HG03064 (cell line): ENCODE data around the gene HSPG2.
"Not testable (repeated sequence)": the region's sequence is repeated elsewhere in the genome, so short reads cannot be mapped to it uniquely, and the experiment has no call there.

ENCODE experiments used
- ATAC-seq: cut with Tn5 transposase; IDR thresholded peaks from one replicate; pipeline ENCODE4 v1.9.1; 2021; ENCODE audit warnings: low read depth; ENCODE audit not compliant: unreplicated experiment

HSPG2 gene

DNA sequence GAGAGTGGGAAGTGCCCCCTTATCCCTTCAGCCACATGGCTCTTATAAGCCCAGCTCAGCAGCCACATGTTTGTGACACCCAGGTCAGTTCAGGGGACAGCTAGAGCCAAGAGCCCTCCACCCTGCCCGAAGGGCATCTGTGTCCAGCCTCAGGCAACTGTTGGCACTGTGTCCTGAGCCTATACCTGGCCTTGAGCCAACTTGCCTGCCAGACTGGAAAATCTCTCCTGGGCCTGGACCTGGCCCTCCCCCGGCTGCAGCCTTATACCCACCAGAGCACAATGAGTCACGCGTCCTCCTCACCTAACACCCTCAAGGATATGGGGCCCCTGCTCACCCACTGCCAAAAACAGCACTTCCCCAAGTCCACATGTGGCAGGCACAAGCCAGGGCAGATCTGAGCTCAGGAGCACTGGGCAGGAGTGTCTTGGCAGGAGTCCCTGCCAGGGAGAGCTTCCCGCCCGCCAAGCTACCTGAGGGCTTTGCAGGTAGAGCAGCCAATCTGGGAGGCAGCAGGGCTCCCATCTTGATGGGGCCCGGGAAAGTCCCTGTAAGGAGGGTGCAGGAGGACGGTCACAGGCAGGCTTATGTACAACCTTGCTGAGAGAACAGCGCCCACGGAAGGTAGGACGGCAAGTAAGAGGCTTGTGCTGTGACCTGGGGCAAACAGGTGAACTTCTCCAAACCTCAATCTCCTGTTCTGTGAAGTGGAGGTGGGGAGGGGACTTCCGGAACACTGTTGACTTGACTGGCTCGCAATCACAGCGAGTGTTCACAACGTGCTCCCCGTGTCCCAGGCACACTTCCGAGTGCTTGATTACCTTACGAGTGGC, 19.8 kb upstream of the HSPG2 start:
- ATAC-seq = no peak

DNA sequence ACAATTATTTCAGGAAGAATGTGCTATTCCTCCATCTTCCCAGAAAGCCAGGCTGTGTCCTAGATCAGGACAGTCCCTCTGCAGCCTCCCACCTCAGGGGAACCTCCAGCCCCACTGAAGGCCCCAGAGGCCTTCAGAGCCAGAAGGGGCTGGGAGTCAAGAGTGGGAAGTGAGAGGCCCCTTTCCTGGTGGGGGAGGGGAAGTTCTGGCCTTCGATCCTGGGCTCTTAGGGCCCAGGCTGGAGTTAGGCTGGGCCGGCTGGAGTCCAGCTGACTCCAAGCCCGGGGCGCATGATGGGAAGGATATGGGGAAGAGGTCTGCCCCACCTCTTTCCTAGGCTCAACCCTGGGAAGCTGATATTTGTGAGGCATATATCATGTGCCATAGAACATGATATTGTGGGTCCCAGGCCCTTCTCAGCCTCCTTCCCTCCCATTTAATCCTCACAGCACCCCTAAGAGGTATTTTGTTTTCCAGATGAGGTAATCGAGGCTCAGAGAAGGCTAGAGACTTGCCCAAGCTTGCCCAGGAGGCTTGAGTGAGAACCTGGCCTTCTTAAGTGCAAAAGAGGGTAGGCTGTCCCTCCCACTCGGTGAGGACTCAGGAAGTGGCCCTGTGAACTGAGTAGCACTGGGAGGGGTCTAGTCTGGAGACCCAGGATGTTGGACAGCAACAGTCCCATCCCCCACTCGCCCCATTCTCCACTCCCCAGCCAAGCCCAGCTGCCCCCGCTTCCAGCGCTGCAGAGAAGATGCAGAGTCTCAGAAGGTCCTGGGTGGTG, 18.6 kb upstream of the HSPG2 start:
- no peak for ATAC-seq

DNA sequence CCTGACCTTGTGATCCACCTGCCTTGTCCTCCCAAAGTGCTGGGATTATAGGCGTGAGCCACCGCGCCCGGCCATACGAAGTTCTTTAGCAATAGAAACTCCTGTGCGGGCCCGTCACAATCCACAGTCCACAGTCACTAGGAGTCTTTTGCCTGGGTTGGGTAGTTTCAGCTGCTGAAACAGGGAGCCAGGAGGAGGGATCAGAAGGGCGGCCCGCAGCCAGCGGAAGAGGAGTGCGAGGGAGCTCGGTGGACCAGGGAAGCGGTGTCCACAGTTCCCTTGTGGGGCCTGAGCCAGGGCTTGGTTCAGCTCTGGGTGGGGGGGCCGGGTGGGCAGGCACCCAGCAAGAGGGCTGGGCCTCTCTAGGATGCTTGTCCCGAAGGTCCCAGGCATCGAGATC, 17.9 kb upstream of the HSPG2 start:
- ATAC-seq = no peak

DNA sequence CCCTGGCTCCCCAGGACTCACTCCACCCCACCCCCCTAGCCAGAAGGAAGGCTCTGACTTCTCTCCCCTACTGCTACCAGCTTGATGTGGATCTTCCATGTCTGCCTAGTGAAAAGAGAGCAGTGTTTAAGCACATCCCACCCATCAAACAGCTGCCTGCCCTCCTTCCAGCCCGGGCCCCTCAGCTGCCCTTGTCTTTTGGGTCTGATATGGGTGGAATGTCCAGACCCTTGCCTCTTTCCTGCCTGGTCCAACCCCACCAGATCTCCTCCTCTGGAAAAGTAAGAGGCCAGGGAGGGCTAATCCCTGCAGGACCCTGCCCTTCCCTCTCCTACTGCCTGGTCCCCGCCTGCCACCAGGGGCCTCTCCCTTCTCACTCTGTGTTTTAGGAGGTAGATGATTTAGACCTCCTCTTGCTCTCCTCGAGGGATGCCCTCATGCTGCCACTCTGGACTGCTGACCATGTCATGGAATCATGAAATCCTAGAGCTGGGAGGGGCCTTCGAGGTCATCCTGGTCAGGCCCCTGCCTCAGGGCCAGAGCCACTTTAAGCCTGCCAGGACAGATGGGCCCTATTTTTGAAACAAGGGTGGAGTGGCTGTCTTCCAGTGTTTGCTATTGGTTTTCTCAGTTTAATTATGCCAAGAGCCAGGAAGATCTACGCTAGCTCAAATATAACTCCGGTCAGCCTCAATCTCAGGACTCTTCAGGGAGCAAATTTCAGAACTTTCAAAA, 15.8 kb upstream of the HSPG2 start:
- ATAC-seq = no peak

DNA sequence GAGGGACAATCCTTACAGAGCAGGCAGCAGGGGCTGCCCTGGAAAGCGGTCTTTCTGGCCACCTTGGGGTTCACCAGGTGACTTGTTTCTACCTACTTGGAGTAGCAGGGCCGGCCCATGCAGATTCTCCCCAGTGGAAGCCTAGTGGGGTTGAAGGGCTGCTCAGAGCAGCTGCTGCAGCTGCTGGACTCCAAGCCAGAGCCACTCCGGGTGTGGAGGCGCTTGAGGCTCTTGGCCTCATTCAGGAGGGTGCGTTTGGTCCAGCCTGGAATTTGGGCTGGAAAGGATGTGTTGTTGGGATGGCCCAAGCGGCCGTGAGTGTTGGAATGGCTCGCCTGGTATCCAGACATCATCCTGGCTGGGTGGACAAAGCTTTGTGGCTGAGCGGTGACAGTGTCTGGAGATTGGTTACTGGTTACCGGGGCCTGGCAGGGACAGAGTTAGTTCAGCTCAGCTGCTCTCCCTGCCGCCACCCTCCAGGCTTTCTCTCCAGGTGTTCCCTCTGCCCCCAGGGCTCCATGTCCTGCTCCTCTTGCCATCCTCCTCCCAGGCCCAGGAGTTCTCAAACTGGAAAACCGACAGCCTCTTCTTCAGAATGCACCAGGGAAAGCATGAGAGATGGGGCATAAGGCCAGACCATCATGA, 14.2 kb upstream of the HSPG2 start:
- no peak for ATAC-seq

DNA sequence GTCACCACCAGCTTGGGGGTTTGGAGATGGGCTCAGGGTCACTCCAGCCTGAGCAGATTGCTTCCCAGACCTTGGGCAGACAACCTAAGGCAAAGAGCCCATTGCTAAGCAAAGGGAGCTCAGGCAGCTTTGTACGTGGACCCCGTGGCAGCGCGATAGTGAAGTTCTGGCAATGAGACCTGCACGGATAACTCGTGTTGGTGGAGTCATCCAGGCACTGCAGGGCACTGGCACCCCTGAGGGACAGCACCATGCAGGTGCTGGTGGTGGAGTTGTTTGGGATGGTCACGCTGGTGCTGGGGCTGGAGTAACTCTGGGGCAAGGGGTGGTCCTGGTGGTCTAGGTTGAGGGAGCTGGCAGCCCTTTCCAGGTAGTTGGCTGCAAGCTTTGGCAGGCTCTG, 13.6 kb upstream of the HSPG2 start:
- ATAC-seq = no peak

DNA sequence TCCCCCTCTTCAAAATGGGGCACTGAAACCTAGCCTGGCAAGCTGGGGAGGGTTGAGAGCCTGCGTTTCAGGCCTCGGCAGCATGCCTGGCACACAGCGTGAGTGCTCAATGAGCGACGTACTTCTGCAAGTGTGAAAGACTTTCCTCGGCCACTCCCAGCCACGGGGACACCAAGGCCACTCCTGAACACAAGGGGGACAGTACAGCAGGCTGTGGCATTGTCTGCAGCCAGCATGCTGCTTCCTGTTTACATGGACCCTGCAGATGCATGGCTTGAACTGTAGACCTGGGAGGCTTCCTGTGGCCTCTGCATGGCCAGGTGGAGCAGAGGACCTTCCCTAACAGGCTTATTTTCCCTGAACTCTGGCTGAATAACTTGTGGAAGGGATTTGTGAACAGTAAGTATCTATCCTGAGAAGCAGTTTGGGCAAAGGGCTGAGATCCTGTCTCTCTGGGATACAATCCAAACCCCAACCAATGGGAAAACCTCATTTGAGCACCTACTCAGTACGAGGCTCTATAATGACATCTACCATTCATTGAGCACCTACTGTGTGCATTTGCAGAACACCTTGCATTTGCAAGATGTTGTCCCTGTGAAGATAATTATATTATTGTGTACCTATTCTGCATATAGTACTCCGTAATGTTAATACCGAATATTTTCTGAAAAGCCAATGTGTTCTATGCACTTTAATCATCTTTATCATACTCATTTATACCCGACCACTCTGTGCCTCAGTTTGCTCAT, 9.9 kb upstream of the HSPG2 start:
- ATAC-seq = no peak

DNA sequence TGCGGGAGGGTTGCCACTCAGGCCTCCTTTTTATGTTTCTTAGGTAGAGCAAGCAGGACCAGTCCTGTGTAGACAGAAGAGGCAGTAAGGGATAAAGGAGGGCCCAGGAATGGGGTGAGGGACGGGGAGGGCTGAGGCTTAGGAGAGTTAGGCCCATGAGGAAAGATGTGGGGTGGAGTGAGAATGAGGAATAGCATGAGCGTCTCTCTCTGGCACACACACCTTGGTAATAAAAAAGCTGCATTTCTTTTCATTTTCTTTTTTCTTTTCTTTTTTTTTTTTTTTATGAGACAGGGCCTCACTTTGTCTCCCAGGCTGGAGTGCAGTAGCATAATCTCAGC, 7.6 kb upstream of the HSPG2 start:
- ATAC-seq = no peak

DNA sequence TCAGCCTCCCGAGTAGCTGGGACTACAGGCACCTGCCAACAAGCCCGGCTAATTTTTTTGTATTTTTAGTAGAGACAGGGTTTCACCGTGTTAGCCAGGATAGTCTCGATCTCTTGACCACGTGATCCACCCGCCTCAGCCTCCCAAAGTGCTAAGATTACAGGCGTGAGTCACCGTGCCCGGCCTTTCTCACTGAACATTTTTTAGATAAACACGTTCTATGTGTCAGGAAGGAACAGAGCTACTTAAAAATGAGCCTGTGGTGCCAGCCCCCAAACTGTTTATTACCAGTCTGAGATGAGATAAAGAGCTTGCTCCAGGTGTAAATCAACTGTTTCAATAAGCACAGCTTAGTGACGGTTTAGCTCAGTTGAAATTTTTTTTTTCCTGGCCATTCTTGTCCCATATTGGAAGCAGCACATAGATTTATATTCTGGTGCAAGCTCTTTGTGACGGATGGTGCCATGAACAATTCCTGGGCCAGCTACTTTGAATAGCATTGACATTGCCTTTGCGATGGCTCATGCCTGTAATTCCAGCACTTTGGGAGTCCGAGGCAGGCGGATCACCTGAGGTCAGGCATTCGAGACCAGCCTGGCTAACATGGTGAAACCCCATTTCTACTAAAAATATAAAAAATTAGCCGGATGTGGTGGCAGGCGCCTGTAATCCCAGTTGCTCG, 6.0 kb upstream of the HSPG2 start:
- ATAC-seq = not testable (repeated sequence)

DNA sequence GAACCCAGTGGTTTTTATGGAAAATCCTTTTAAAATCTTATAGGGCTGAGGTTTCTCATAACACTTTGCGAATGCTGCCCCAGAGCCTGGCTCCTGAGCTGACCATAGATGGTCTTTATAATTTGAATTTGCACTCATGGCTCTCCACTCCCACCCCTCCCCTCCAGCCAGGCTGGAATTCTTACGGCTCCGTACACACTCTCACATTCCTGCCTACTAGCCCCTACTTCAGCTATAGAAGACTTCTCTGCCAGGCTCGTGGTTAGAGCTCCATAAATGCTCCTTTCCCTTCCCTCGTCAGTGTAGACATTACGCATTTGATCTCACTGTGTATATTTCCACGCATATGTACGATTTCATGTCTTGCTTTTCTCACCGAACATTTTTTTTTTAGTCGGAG, 5.4 kb upstream of the HSPG2 start:
- ATAC-seq = no peak

DNA sequence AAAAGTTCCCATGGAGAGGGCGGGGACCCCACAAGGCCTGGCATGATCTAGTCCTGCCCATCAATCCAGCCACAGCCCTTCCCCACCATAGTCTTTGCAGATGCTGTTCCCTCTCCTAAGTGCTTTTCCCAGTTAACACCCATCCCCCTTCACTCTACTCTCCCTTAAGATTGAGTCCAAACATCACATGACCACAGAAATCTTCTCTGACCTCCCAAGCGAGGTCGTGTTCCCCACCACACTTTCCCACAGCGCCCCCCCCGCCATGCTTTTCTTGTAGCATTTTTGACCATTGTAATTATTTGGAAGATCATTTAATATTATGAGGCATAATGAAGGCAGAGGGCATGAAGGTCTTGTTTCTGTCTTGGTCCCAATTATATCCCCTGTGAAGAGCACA, 4.3 kb upstream of the HSPG2 start:
- no peak for ATAC-seq

DNA sequence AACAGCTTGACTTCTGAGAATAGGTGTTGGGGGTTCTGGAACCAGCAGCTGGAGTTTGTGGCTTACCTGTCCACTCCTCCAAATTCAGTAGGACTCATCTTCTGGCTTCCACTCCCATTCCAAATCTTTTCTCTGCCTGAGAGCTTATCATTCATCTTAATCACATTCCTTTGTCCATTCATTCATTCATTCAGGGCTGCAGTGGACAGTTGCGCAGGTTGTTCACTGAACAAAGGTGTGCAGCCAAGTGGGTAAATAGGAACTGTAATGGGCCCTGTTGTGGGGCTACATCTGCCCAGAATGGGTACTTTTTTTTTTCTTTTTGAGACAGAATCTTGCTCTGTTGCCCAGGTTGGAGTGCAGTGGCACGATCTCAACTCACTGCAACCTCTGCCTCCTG, 3.4 kb upstream of the HSPG2 start:
- ATAC-seq = no peak

DNA sequence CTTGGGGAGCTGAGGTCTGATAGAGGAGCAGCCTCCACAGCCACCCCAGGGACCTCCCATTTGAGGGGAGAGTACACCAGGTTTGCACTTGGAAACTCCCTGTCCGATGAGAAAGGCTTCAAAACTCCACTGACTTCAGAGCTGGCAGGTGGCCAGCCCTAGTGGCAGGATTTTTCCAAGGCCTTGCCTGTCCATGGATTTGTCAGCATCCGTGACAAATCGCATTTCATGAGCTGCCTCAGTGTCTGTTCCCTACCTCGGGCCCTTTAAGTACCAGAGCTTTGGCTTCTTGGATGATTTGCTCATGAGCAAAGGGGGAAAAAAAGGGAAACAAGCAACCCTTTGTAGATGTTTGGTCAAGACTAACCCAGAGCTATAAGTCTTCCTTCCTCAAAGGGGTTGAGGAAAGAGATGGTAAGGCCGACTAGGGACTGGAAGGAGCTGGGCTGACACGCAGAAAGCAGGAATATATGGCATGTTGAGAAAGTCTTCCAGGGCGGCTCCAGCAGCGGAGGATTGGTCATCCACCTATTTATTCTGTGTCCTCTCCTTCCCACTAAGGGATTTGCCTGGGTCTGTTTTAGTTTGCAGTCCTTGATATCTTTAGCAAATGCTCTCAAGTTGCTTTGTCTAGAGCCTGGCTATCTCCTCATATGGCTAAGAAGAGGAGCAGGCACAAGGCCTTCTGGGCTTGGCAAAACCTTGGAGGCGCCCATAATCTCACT, 2.7 kb upstream of the HSPG2 start:
- ATAC-seq = no peak

DNA sequence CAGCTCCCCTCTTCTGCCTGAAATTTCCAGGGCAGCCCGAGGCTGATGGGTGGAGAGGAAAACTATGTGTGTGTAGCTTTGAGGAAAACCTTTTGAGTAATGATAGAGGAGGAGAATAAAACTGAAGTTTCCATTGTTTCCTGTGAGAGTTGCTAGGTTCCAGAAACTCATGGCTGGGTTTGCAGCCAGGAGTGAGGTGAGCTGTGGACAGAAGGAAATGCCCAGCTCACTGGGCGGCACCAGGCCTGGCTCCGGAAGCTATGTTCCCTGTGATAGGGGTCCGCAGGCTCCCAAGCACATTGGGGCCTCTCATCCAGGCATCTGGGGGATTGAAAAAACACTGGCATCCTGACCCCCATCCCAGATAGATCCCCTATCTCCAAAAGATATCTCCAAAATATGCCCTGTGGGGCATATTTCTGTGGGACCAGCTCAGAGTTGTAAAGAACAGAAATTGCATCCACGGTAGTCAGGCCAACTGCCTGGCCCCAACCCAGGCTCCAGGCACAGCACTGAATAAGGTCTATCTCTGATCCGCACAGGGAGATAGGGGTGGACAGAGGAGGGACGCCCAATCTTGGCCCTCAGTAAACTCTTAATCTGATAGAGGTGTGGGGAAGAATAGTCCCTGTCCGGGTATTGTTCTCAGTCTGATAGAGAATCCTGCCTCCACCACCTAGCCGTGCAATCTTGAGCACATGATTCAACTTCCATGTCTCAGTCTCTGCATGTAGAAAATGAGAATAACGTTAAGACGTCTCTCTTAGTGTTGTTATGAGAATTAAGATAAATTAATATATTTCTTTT, 1.8 kb upstream of the HSPG2 start:
- ATAC-seq = no peak

DNA sequence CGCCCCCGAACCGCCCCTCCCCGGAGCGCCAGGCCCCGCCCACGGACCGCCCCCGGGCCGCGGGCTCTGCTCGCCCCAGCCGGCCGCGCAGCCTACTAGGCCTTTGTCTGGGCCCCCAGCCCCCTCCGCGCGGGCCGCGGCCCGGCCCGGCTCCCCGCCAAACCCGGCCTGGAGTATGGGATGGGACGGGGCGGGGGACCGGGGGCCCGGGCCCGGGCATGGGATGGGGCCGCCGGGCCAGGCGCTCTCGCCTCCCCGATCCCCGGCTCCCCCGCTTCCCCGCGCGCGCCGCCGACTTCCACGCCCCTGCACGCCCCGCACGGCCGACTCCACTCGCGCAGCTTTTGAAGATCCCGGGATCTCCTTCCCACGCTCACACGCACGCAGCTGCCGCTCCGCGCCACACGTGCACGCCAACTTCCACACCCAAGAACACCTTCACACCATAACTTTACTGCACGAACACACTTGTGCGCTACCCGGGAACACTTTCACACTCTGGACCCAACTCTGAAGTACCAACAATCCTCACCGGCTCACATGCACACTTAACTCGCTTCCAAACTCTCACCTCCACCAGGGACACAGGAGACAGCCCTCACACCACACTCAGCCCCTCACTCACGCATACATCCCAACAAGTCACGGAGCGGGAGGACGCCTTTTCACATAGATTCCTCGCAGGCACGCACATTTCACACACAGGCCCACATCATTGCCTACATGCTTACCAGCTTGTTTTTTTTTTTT, 437 bp upstream of the HSPG2 start:
- ATAC-seq = no peak

DNA sequence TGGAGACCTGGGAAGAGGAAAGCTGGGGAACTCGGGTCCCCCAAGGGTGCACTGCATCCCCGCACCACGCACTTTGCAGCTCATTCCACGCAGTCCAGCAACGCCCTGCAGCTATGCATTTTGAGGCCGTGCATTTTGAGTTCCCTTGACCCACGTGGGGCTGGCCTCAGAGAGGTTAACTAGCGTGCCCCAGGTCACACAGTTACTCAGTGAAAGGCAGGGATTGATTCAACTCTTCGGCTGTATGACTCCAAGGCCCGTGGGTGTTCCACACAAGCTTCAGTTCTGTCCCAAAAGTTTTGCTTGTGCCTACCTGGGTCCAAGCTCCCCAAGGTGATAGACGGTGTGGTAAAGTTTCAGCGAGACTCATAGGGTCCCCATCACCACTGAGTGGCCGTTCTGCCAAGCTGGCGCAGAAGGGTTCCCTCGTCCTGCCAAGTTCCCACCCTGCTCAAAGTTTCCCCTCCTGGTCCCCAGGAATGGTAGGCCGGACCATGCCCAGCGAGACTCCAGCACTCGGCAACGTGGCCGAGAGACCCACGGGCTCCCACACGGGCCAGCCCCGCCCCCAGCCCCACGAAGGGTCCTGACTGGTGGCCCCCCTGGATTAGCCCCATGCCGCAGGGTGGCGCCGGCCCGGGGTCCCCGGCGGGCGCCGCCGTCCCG, 611 bp downstream of the HSPG2 start:
- no peak for ATAC-seq

DNA sequence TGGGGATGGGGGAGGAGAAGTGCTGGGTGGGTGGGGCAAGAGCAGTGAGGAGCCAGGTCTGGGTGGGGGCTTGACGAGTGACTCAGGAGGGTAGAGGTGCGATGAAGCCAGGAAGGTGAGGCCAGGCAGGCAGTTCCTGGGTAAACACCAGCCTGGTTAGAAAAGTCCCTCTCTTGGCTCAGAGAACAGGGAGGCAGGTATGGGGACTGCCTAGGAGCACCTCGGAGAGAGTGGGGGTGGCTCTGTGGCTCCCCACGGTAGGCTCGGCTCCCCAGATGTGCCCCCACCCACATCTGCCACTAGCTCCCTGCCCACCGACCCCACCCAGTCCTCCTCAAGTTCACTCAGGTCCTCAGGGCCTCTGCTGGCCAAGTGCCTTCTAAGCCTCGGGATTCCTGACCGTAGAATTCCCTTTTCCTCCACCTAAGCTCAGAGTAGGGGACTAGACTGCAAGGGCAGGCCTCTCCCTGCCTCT, 1.2 kb downstream of the HSPG2 start:
- ATAC-seq = no peak
